ENCODE measurements around the gene B4GALT3. TPM values are rescaled to one million over a fixed set of nuclear protein-coding genes. Genes with fewer than 3 reads are reported as not detected.

Gene B4GALT3
- polyA plus RNA-seq, 3 donors, result 16.8 to 50.3 (median 21.0) TPM

- H3K79me2 ChIP-seq (ENCODE audit: insufficient read depth, low read length), result peaks cover 31% of the 10 kb centered on the region
- intact Hi-C loops (cut with micrococcal nuclease), result loop anchor here (2.0 to 10.0 kb wide), 4 partner anchors 43 to 145 kb away; partner anchors contain the start of genes ARHGAP30 (in 1 of the 2) and USF1 (in 1 of the 2)
- peak overlapping the region in 1 of 2 donors; percentile 88 for H3K27ac ChIP-seq (ENCODE audit: low read depth in 1 of 2, low read length in 2 of 2)
- Mint-ChIP-seq H3K9me3 (no peaks in the 10 kb centered on the region), H3K27ac (peak overlapping the region in 5 of 7 donors; percentile 35 to 97 (median 86)), H3K4me1 (peaks cover 48% of the 10 kb centered on the region), H3K36me3 (peaks cover 2 to 3% of the 10 kb centered on the region in 2 donors), H3K4me3 (no peak overlapping the region), H3K27me3 (ENCODE audit: low read depth in 3 of 3) (no peaks in the 10 kb centered on the region)
- H3K9me3 ChIP-seq (replicated peaks in 1 of 2; ENCODE audit: control insufficient read depth in 1 of 2, insufficient read depth in 1 of 2, low read length in 2 of 2), result no peaks in the 10 kb centered on the region
- peak; percentile 47 to 60 (median 51) for DNase-seq
- no peaks in the 10 kb centered on the region for H3K36me3 ChIP-seq (replicated peaks in 1 of 2; ENCODE audit: control insufficient read depth in 1 of 2, insufficient read depth in 2 of 2, low read length in 2 of 2)
- H2AFZ ChIP-seq (ENCODE audit: insufficient read depth, low read depth, low read length, poor library complexity, severe bottlenecking), result no peak overlapping the region
- no peaks in the 10 kb centered on the region for H3K27me3 ChIP-seq (ENCODE audit: control insufficient read depth in 2 of 2, insufficient read depth in 2 of 2, low read length in 2 of 2)
- no peak overlapping the region for H3K4me3 ChIP-seq (replicated peaks in 1 of 3; ENCODE audit: low read depth in 2 of 3, low read length in 3 of 3)
- peak; percentile 73 for TF ChIP-seq CTCF (IDR thresholded peaks at IDR 0.05)
- WGBS (ENCODE audit: insufficient coverage), result no CpG with 5 or more reads among the region's 1 CpG
- H3K4me2 ChIP-seq (replicated peaks; ENCODE audit: extremely low read depth, low read length, poor library complexity, severe bottlenecking), result no peak overlapping the region
- H3K4me1 ChIP-seq (ENCODE audit: control insufficient read depth in 1 of 2, insufficient read depth in 2 of 2, low read length in 2 of 2), result peaks cover 40 to 42% of the 10 kb centered on the region in 2 donors
- no peak overlapping the region for H3K9ac ChIP-seq (ENCODE audit: insufficient read depth, low read length, poor library complexity, severe bottlenecking)
- H4K20me1 ChIP-seq (ENCODE audit: insufficient read depth, low read length), result no peaks in the 10 kb centered on the region
Measured at GRCh38 chr1:161139766-161140165, 37.5 kb downstream of the B4GALT3 start.

GRCh38 chr1:161138431-161138830 lies 38.9 kb downstream of the B4GALT3 start:
- H3K9me3 ChIP-seq (replicated peaks in 1 of 2; ENCODE audit: control insufficient read depth in 1 of 2, insufficient read depth in 1 of 2, low read length in 2 of 2), result no peaks in the 10 kb centered on the region
- H3K4me1 ChIP-seq (ENCODE audit: control insufficient read depth in 1 of 2, insufficient read depth in 2 of 2, low read length in 2 of 2), result peaks cover 45 to 49% of the 10 kb centered on the region in 2 donors
- H3K4me3 ChIP-seq (replicated peaks in 1 of 3; ENCODE audit: low read depth in 2 of 3, low read length in 3 of 3), result peak overlapping the region in 1 of 3 experiments; percentile 24
- peak overlapping the region in 1 of 2 donors; percentile 70 for H3K4me3 Mint-ChIP-seq
- TF ChIP-seq CTCF (IDR thresholded peaks at IDR 0.05), result no peak
- H2AFZ ChIP-seq (ENCODE audit: insufficient read depth, low read depth, low read length, poor library complexity, severe bottlenecking), result peak overlapping the region; percentile 84
- peaks cover 2 to 3% of the 10 kb centered on the region in 2 donors for H3K36me3 Mint-ChIP-seq
- peak overlapping the region; percentile 47 to 88 for H3K27ac ChIP-seq (ENCODE audit: low read depth in 1 of 2, low read length in 2 of 2)
- peak in 2 of 3 donors; percentile 31 to 45 for DNase-seq
- peak overlapping the region; percentile 33 for H3K4me2 ChIP-seq (replicated peaks; ENCODE audit: extremely low read depth, low read length, poor library complexity, severe bottlenecking)
- H3K9ac ChIP-seq (ENCODE audit: insufficient read depth, low read length, poor library complexity, severe bottlenecking), result peak overlapping the region; percentile 36
- no peaks in the 10 kb centered on the region for H3K27me3 ChIP-seq (ENCODE audit: control insufficient read depth in 2 of 2, insufficient read depth in 2 of 2, low read length in 2 of 2)
- no peaks in the 10 kb centered on the region for H3K9me3 Mint-ChIP-seq
- H4K20me1 ChIP-seq (ENCODE audit: insufficient read depth, low read length), result no peaks in the 10 kb centered on the region
- H3K4me1 Mint-ChIP-seq, result peaks cover 48% of the 10 kb centered on the region
- H3K27ac Mint-ChIP-seq, result peak overlapping the region; percentile 85 to 97 (median 92)
- no peaks in the 10 kb centered on the region for H3K36me3 ChIP-seq (replicated peaks in 1 of 2; ENCODE audit: control insufficient read depth in 1 of 2, insufficient read depth in 2 of 2, low read length in 2 of 2)
- H3K27me3 Mint-ChIP-seq (ENCODE audit: low read depth in 3 of 3), result no peaks in the 10 kb centered on the region
- intact Hi-C loops (cut with micrococcal nuclease), result loop anchor here in 1 of 2 donors (2.0 to 5.0 kb wide), 3 partner anchors 42 to 91 kb away; partner anchors contain the start of genes ARHGAP30 and USF1
- peaks cover 44% of the 10 kb centered on the region for H3K79me2 ChIP-seq (ENCODE audit: insufficient read depth, low read length)
- 0% methylated on average over 1 of the region's 1 CpG for WGBS (ENCODE audit: insufficient coverage)
